ENCODE measurements around the gene CBARP. TPM values are rescaled to one million over a fixed set of nuclear protein-coding genes. Genes with fewer than 3 reads are reported as not detected.

CBARP gene
- total and polyA plus RNA-seq, 2 of the 13 experiments (the other 11 are each of a cell fraction or from before 2014, with no cell fraction given), result 1.2 to 1.4 TPM

DNA sequence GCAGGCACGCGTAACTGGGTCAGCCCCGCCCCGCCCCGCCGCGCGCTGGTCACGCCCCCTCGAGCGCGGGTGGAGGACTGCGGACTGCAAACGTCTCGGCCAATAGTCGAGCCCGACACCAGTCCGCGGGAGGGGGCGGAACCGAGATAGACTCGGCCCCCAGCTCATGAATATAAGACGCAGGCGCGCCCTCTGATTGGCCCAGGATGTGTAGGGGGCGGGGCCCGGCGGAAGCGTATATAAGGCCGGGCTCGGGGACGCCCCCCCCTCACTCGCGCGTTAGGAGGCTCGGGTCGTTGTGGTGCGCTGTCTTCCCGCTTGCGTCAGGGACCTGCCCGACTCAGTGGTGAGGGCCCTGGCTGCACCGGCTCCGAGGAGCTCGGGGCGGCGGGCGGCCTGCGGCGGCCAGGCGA lies 31.3 kb upstream of the CBARP start, which contains the start of gene CIRBP (continued):
- TF ChIP-seq, protein P1, sequence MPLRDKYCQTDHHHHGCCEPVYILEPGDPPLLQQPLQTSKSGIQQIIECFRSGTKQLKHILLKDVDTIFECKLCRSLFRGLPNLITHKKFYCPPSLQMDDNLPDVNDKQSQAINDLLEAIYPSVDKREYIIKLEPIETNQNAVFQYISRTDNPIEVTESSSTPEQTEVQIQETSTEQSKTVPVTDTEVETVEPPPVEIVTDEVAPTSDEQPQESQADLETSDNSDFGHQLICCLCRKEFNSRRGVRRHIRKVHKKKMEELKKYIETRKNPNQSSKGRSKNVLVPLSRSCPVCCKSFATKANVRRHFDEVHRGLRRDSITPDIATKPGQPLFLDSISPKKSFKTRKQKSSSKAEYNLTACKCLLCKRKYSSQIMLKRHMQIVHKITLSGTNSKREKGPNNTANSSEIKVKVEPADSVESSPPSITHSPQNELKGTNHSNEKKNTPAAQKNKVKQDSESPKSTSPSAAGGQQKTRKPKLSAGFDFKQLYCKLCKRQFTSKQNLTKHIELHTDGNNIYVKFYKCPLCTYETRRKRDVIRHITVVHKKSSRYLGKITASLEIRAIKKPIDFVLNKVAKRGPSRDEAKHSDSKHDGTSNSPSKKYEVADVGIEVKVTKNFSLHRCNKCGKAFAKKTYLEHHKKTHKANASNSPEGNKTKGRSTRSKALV (CRISPR knock-in tag; IDR thresholded peaks at IDR 0.05), result 0 out of 2 replicates have a peak, but pooled peaks have one; percentile 18
- TF ChIP-seq HDAC6 (IDR thresholded peaks at IDR 0.05; ENCODE audit: low read depth, low read length), result no peak
- no peak for TF ChIP-seq ZNF124 (CRISPR knock-in tag; IDR thresholded peaks at IDR 0.05)
- no peak for TF ChIP-seq MBNL3 (CRISPR knock-in tag; conservative IDR thresholded peaks at IDR 0.05)
- TF ChIP-seq ZNF431 (CRISPR knock-in tag; IDR thresholded peaks at IDR 0.05; ENCODE audit: borderline replicate concordance, low read depth), result no peak; the same call in 1 of the 2 replicates
- TF ChIP-seq, protein P2, sequence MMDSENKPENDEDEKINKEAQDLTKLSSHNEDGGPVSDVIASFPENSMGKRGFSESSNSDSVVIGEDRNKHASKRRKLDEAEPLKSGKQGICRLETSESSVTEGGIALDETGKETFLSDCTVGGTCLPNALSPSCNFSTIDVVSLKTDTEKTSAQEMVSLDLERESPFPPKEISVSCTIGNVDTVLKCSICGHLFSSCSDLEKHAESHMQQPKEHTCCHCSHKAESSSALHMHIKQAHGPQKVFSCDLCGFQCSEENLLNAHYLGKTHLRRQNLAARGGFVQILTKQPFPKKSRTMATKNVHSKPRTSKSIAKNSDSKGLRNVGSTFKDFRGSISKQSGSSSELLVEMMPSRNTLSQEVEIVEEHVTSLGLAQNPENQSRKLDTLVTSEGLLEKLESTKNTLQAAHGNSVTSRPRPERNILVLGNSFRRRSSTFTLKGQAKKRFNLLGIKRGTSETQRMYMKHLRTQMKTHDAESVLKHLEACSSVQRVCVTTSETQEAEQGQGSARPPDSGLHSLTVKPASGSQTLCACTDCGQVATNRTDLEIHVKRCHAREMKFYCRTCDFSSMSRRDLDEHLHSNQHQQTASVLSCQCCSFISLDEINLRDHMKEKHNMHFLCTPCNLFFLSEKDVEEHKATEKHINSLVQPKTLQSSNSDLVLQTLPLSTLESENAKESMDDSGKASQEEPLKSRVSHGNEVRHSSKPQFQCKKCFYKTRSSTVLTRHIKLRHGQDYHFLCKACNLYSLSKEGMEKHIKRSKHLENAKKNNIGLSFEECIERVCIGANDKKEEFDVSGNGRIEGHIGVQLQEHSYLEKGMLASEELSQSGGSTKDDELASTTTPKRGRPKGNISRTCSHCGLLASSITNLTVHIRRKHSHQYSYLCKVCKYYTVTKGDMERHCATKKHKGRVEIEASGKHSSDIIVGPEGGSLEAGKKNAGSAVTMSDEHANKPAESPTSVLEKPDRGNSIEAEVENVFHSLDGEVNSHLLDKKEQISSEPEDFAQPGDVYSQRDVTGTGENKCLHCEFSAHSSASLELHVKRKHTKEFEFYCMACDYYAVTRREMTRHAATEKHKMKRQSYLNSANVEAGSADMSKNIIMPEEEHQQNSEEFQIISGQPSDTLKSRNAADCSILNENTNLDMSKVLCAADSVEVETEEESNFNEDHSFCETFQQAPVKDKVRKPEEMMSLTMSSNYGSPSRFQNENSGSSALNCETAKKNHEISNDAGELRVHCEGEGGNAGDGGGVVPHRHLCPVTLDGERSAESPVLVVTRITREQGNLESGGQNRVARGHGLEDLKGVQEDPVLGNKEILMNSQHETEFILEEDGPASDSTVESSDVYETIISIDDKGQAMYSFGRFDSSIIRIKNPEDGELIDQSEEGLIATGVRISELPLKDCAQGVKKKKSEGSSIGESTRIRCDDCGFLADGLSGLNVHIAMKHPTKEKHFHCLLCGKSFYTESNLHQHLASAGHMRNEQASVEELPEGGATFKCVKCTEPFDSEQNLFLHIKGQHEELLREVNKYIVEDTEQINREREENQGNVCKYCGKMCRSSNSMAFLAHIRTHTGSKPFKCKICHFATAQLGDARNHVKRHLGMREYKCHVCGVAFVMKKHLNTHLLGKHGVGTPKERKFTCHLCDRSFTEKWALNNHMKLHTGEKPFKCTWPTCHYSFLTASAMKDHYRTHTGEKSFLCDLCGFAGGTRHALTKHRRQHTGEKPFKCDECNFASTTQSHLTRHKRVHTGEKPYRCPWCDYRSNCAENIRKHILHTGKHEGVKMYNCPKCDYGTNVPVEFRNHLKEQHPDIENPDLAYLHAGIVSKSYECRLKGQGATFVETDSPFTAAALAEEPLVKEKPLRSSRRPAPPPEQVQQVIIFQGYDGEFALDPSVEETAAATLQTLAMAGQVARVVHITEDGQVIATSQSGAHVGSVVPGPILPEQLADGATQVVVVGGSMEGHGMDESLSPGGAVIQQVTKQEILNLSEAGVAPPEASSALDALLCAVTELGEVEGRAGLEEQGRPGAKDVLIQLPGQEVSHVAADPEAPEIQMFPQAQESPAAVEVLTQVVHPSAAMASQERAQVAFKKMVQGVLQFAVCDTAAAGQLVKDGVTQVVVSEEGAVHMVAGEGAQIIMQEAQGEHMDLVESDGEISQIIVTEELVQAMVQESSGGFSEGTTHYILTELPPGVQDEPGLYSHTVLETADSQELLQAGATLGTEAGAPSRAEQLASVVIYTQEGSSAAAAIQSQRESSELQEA (CRISPR knock-in tag; IDR thresholded peaks at IDR 0.05; ENCODE audit: not compliant biosample characterization), result no peak
- TF ChIP-seq ZNF766 (CRISPR knock-in tag; IDR thresholded peaks at IDR 0.05; ENCODE audit: borderline replicate concordance), result no peak
- TF ChIP-seq DPF2 (CRISPR knock-in tag; IDR thresholded peaks at IDR 0.05; ENCODE audit: borderline replicate concordance, low read depth), result no peak
- TF ChIP-seq, protein P3, sequence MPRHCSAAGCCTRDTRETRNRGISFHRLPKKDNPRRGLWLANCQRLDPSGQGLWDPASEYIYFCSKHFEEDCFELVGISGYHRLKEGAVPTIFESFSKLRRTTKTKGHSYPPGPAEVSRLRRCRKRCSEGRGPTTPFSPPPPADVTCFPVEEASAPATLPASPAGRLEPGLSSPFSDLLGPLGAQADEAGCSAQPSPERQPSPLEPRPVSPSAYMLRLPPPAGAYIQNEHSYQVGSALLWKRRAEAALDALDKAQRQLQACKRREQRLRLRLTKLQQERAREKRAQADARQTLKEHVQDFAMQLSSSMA (CRISPR knock-in tag; IDR thresholded peaks at IDR 0.05), result no peak
- TF ChIP-seq MAFK (conservative IDR thresholded peaks at IDR 0.05 in 1 of 2, IDR thresholded peaks at IDR 0.05 in 1 of 2; ENCODE audit: low read length in 2 of 2), result no peak
- no peak for TF ChIP-seq ZNF737 (CRISPR knock-in tag; IDR thresholded peaks at IDR 0.05; ENCODE audit: borderline replicate concordance)
- no peak for TF ChIP-seq ZNF547 (CRISPR knock-in tag; IDR thresholded peaks at IDR 0.05)
- TF ChIP-seq SYNCRIP (IDR thresholded peaks at IDR 0.05; ENCODE audit: insufficient read depth, low read depth, low read length), result no peak
- TF ChIP-seq ZBTB7A (CRISPR knock-in tag; IDR thresholded peaks at IDR 0.05), result no peak
- TF ChIP-seq HMG20B (CRISPR knock-in tag; conservative IDR thresholded peaks at IDR 0.05), result no peak
- TF ChIP-seq BCL6 (CRISPR knock-in tag; IDR thresholded peaks at IDR 0.05), result peak; percentile 33; the same call in 1 of the 2 replicates
- TF ChIP-seq, protein P4, sequence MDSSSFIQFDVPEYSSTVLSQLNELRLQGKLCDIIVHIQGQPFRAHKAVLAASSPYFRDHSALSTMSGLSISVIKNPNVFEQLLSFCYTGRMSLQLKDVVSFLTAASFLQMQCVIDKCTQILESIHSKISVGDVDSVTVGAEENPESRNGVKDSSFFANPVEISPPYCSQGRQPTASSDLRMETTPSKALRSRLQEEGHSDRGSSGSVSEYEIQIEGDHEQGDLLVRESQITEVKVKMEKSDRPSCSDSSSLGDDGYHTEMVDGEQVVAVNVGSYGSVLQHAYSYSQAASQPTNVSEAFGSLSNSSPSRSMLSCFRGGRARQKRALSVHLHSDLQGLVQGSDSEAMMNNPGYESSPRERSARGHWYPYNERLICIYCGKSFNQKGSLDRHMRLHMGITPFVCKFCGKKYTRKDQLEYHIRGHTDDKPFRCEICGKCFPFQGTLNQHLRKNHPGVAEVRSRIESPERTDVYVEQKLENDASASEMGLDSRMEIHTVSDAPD (CRISPR knock-in tag; IDR thresholded peaks at IDR 0.05), result no peak
- TF ChIP-seq FOXJ3 (CRISPR knock-in tag; IDR thresholded peaks at IDR 0.05; ENCODE audit: borderline replicate concordance), result no peak
